ENCODE measurements around the gene ZRANB1.

DNA sequence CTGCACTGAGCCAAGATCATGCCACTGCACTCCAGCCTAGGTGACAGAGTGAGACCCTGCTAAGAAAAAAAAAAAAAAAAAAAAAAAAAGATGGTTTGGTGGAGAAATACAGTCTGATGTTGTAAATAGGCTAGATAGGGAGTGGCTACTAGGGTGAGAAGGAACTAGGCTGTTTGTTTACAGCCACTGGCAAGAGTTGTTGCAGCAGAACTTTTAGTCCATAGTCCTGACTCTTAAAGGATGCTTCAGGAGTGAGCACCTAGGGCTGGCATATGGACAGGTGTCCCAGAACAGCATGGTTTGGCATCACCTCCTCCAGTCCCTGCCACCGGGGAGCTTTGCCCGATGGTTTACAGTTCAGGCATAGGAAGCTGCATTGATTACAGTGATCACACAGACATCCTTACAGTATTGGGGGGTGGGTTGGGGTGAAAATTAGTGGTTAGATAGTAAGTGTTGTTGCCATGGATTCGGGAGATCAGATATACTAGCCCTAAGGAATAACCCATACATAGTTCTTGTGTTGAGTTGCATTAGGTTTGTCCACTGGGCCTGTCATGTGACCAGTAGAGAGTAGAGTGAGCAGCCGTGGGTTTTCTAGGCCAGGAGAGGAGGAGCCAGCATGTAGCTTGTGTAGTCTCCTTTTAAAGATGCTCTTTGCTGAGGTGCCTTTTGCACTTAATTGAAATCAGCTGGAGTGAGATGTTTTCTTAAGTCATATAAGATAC, 35.9 kb downstream of the ZRANB1 start:
- TF ChIP-seq YY1 (IDR thresholded peaks at IDR 0.05; ENCODE audit: insufficient read depth, insufficient read length) = no peak
- no peak for TF ChIP-seq ZNF274 (IDR thresholded peaks at IDR 0.05; ENCODE audit: low read depth, low read length)
- TF ChIP-seq SUZ12 (IDR thresholded peaks at IDR 0.05; ENCODE audit: extremely low read depth, insufficient read depth, insufficient read length) = no peak

Measured in NT2/D1 (cell line).